AG20443 (cell line): ENCODE results near the gene A1BG.
A peak's percentile ranks its signal among the peaks of the same experiment; 100 is the strongest.

ENCODE experiments used
- DNase-seq: peaks from one replicate; pipeline ENCODE4 v3.0.0; 2012; ENCODE audit warnings: low spot score, mixed read lengths

The A1BG gene, protein sequence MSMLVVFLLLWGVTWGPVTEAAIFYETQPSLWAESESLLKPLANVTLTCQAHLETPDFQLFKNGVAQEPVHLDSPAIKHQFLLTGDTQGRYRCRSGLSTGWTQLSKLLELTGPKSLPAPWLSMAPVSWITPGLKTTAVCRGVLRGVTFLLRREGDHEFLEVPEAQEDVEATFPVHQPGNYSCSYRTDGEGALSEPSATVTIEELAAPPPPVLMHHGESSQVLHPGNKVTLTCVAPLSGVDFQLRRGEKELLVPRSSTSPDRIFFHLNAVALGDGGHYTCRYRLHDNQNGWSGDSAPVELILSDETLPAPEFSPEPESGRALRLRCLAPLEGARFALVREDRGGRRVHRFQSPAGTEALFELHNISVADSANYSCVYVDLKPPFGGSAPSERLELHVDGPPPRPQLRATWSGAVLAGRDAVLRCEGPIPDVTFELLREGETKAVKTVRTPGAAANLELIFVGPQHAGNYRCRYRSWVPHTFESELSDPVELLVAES

GRCh38 chr19:58352760-58353671 lies at the start of gene A1BG:
Gene A1BG, minus strand, starts transcription at chr19:58353492. Its CDS starts 55 bp downstream, at chr19:58353437.
- DNase-seq = no peak

- DNase-seq = no peak
Observed at GRCh38 chr19:58401840-58402421, 48.6 kb upstream of the A1BG start.

DNA sequence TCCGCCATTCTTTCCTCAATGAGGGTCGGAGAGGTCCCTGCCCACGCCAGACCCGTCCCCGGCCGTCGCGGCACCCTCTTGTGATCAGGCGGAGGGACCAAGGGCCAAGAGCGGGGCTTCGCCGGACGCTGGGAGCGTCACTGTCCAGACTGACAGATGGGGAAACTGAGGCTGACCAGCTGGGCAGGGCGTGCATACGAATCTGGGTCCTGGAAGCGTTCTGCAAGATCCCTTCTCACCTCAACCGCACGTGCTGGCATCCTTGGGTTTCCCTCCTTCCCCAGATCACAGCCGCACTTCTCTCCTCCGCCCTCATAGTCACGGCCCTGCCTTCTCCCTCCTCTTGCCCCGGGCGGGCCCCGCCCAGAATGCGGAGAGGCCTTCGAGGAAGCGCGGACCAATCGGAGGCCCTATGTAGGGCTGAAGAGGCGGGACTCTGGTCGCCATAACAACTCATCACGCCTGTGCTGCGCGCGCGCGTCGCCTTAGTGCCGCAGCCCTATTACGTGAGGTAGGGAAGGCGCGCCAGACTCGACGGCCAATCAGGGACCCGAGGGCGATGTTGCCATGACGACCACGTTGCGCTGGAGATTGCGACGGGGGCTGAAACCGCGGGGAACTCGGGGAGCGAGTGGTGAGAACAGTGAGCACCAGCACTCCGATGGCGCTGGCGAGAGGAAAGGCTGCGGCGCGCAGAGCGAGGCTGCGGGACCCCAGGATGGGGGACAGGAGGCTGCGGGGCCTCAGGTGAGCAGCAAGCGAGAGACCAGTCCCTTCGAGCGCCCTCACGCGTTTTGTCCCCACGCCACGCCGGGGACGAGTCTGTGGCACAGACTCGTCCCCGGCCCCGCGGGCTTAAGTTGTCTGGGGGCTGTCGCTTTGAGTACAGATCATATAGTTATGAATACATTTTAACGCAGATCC lies 47.9 kb upstream of the A1BG start:
- peak; percentile 99 for DNase-seq

DNA sequence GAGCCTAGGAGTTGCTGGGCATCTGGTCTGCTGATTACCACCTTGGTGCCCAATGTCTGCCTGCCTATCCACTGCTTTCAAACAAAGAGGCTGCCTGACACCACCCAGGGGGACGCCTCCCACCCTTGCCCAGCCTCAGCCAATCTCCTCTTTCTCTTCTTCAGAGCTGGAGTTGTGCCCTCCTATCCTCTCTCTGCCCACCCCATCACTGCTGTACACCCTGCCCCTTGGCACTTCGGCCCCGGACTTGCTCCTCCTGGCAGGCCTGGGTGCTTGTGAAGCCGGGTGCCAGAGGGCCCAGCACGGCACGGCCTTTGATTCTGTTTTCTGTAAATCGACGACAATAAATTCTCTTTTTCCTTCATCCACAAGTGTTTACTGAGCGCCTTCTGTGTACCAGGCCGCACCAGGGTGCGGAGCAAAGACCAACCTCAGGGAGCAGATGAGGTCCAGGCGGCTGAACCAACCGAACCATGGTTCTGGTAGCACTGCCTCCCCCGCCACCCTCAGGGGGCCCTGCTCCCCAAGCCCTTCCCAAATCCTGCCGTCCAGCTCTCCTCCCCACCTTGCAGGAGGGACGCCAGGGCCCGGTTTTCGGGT lies 47.1 kb upstream of the A1BG start:
- DNase-seq = no peak

DNA sequence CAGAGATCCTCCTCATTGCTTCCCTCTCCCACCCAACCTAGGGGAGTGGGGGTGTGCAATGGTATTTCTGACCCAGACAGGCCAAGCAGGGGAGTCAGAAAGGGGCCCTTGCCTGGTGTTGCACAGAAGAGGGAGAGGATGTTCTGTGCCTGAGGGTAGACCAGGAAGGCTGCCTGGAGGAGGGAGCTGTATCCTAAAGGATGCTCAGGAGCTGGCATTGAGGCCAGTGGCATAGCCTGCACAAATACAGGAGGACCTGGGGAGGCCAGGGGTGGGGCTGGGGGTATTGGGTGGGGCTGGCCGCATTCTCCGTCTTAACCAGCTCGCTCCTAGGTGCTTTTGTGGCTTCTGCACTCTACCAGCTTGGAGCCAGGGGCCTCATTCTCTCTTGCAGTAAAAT lies 46.6 kb upstream of the A1BG start:
- no peak for DNase-seq

DNA sequence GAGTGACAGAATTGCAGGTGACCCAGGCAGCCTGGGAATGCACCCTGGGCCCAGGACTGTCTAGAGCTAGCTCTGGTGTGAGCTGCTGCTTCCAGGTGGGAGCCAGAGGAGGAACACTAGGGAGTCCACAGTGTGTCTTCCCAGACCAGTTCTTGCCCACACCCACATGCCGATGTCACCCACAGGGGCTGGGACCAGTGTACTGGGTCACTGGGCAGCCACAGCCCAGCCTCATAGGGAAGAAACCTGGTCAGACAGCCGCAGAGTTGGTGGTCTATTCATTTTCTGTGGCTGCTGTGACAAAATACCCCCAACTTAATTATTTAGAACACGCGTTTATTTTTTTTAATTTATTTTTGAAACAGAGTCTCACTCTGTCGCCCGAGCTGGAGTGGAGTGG lies 45.3 kb upstream of the A1BG start:
- DNase-seq = no peak

- no peak for DNase-seq
Observed at GRCh38 chr19:58398087-58398486, 44.8 kb upstream of the A1BG start.

DNA sequence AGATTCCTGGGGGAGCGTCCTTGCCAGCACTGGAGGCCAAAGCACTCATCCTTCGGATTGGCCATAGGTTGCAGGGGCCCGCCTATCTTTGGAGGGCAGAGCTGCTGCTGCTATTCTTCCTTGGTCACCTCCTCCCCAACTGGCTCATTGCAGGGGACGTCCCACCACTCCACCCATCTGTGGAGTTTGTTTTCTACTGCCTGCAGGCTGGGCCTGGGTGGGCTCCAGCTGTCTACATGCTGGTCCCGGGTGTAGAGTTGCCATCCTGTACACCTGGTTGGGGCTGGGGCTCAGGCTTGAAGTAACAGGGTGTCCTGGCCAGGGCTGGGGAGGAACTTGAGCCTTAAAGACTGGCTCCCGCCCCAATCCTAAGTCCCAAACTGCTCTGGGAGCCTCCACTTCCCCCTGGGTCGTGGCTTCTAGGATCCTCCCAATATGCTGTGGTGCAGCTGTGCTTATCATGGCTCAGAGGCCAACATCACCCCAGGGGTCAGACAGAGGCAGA lies 44.3 kb upstream of the A1BG start:
- no peak for DNase-seq

- DNase-seq = no peak
Observed at GRCh38 chr19:58396691-58397532, 43.6 kb upstream of the A1BG start.

DNA sequence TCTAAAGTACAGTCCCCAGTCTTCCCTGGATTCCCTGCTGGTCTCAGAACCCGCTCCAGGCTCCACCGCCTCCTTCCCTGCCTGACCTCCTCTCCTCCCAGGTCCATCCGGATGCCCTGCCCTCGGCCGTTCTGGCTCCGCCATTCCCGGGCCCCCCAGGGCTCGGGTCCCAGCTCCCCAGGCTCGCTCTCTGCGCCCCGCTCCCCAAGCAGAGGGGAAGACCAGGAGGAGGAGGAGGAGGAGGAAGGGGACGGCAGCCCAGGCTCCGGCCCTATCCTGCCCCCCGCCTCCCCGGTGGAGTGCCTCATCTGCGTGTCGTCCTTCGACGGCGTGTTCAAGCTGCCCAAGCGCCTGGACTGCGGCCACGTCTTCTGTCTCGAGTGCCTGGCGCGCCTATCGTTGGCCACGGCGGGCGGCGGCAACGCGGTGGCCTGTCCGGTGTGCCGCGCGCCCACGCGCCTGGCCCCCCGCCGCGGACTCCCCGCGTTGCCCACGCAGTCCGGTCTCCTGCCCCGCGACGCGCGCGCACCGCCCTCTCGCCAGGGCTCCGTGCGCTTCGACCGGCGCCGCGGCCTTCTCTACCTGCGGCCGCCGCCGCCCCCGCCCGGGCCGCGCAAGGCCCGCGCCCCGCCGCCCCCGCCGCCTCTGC lies 42.8 kb upstream of the A1BG start:
- DNase-seq = no peak

DNA sequence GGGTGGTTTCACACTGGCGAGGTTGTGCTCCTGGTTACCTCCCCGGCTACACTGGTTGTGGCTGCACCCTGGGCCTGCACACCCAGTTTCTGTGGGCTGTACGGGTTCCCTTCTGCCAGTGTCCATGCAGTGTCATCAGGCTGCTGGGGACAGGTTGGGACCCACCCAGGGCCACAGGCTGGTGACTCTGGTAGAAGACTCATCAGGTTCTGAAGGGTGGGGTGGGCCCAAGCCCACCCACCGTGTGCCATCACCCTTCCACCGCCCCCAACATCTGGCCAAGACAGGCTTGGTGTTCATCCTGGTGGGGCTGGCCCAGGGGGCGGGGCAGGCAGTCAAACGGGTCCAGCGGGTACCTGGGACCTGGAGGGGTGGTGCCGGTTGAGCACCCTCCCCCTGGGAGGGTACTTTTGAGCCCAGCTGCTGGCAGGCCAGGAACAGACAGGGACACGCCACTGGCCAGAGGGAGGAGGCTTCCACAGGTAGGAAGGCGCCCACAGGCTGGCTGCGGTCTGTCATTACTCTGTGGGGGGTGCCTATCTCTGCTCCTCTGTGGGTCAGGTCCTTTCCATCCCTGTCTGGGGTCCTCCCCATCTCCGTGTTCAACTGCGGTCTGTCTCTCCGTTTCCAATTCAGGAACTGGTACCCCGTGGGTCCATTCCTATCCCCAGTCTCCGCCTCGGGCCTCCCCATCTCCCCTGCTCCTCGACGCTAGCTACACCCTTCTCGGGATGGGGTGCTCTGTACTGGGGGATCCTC lies 42.1 kb upstream of the A1BG start, which contains the start of gene RNF225:
Gene RNF225, plus strand, starts transcription at position 437 of the 759 bp plus-strand sequence. CDS start 434 bp downstream, outside the sequence.
- no peak for DNase-seq

DNA sequence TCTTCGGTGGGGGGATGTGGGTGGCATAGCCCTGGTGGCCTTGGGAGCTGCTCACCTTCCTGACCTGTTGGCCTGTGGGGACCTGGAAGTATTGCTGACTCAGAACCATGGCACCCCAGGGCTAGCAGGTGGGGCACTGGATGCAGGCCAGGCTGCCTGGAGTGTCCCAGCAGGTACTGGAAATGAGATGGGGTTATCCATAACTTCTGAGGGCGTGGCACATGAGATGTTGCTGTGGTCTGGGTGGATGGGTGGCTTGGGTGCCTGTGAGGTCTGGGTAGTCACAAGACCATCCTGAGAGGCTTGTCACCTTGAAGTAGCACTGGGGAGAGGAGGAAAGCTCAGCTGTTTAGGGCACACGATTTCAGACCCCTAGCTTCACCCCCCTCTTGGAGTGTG lies 41.5 kb upstream of the A1BG start:
- DNase-seq = no peak

DNA sequence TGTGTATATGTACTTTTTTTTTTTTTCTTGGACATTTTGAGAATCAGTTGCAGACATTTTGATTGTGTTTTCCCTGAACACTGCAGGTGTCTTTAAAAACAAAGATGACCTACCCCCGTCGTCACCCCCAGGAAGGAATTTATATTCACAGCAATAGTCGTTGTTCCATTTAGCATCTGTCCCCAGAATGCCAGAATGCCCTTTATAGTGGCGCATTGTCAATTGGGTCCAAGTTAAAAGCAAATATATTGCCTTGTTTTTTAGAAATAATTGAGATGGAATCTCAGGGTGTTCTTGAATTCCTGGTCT lies 40.4 kb upstream of the A1BG start:
- DNase-seq = no peak

DNA sequence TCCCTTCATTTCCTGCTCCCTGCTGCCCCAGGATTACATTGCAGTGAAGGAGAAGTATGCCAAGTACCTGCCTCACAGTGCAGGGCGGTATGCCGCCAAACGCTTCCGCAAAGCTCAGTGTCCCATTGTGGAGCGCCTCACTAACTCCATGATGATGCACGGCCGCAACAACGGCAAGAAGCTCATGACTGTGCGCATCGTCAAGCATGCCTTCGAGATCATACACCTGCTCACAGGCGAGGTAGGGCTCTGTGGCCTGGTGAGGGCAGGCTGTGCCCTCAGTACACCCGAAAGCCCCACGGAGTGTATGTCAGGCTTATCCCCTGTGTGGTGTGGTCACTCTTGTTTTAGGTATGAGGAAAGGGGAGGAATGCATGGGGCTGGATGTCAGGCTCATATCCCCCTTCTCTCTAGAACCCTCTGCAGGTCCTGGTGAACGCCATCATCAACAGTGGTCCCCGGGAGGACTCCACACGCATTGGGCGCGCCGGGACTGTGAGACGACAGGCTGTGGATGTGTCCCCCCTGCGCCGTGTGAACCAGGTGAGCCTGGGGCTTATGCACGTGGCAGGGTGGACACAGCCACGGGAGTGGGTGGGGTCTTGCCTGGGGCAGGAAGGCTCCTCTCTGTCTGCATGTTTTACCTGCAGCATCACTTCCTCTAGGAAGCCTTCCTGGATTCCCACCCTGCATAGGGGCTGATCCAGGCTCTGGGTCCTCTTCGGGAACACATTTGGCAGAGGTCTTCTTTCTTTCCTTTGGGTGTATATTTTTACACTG lies 39.8 kb upstream of the A1BG start:
- DNase-seq = no peak

GRCh38 chr19:58388175-58388526 lies 34.9 kb upstream of the A1BG start:
- DNase-seq = no peak

DNA sequence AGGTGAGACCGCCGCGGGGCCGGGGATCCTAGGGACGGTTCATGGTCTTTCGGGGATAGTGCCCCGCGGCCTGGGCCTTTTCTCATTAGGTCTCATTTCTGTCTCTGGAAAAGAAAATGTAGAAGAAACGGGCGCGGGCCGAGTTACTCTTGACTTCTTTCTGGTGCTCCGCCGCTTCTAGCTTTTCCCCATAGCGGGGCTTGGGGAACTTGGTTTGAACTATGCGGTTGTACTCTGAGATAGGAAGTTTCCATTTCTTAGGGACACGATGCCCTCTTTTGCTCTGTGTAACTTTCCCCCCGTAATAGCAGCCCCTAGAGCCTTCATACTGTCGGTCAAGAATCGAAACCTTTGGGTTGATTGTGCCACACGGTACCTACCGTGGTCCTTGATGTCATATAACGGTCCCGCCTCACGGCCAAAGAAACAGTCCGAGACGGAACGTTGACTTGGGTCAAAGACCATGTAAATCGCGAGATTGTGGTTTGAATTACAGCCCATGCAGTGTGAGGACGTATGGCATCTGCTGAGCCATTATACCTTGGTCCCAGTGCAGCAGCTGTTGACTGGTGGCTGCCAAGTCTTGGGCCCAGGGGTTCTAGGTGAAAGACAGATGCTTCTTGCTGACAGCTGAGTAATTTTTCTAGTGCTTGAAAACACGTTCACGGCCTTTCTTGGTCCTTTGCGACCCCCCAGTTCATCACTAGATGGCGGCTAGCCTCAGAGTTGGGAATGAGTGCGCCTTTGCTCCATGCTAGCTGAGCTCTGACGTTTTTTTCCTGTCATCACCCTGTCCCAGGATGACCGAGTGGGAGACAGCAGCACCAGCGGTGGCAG lies 34.3 kb upstream of the A1BG start:
- no peak for DNase-seq
